SK-N-SH (cell line): ENCODE data around the gene TPP1. TPM values are rescaled to one million over a fixed set of nuclear protein-coding genes. Genes with fewer than 3 reads are reported as not detected.

Source experiments
- CTCF ChIA-PET: fragments of 300-600, 350-600 bp; formaldehyde crosslinking; extraction: SDS; loops from one replicate; lab custom pipeline; 2021; lab: Yijun Ruan, JAX
- POLR2A ChIA-PET: fragments of 350-600 bp; sonication (Branson Sonifier 250); formaldehyde crosslinking; extraction: SDS; loops from one replicate; lab custom pipeline; 2020; ENCODE audit warnings: antibody characterized with exemption, inconsistent platforms; lab: Yijun Ruan, JAX
- DNase-seq: peaks from one replicate; pipeline ENCODE4 v3.0.0; 2012
- H2AFZ ChIP-seq: fragments of 200-600 bp; sonication (generic); 2 replicates; pipeline ENCODE4 v1.8.1; 2016; ENCODE audit warnings: antibody characterized with exemption, mild to moderate bottlenecking, low read depth
- H3F3A ChIP-seq: fragments of 200-600 bp; sonication (generic); replicated peaks from 2 replicates; pipeline ENCODE3; 2016; ENCODE audit warnings: antibody characterized with exemption, mild to moderate bottlenecking; ENCODE audit not compliant: insufficient read depth
- H3K27ac ChIP-seq, 2 experiments: fragments of 200-500 bp in 1 of 2; fragments of 200-600 bp in 1 of 2; sonication (Bioruptor generic) in 1 of 2; sonication (generic), shearing (Covaris generic) in 1 of 2; 2 replicates each; pipeline versions ENCODE4 v1.5.1 to v1.6.1; 2014 to 2016; ENCODE audit warnings: low read depth in 2 of 2, inconsistent platforms in 1 of 2, low read length in 1 of 2, mild to moderate bottlenecking in 1 of 2, mixed read lengths in 1 of 2
- H3K27me3 ChIP-seq: fragments of 200-600 bp; sonication (generic), shearing (Covaris generic); 2 replicates; pipeline ENCODE4 v1.6.1; 2016; ENCODE audit warnings: mixed run types; ENCODE audit not compliant: insufficient read depth
- H3K36me3 ChIP-seq, 2 experiments: fragments of 200-500 bp in 1 of 2; fragments of 200-600 bp in 1 of 2; sonication (Bioruptor generic) in 1 of 2; sonication (generic) in 1 of 2; replicated peaks in 1 of 2; 2 replicates each; pipeline versions ENCODE3 to v1.5.1; 2014 to 2016; ENCODE audit warnings: low read length in 1 of 2, mild to moderate bottlenecking in 1 of 2; ENCODE audit not compliant: insufficient read depth in 2 of 2, control insufficient read depth in 1 of 2
- H3K4me1 ChIP-seq, 2 experiments: fragments of 200-500 bp in 1 of 2; fragments of 200-600 bp in 1 of 2; sonication (Bioruptor generic) in 1 of 2; sonication (generic), shearing (Covaris generic) in 1 of 2; 2 replicates each; pipeline versions ENCODE4 v1.5.1 to v1.6.1; 2014 to 2016; ENCODE audit warnings: low read depth in 1 of 2, low read length in 1 of 2, mixed run types in 1 of 2; ENCODE audit not compliant: insufficient read depth in 2 of 2, control insufficient read depth in 1 of 2
- H3K4me2 ChIP-seq: fragments of 200-600 bp; sonication (generic), shearing (Covaris generic); 2 replicates; pipeline ENCODE4 v1.6.1; 2017; ENCODE audit warnings: mixed run types
- H3K4me3 ChIP-seq, 2 experiments: fragments of 200-500 bp in 1 of 2; fragments of 200-600 bp in 1 of 2; sonication (Bioruptor generic) in 1 of 2; sonication (generic), shearing (Covaris generic) in 1 of 2; 2 replicates each; pipeline versions ENCODE4 v1.5.1 to v1.8.1; 2014 to 2016; ENCODE audit warnings: low read depth in 2 of 2, inconsistent platforms in 1 of 2, low read length in 1 of 2, mild to moderate bottlenecking in 1 of 2, mixed read lengths in 1 of 2, moderate library complexity in 1 of 2
- H3K79me2 ChIP-seq: fragments of 200-600 bp; sonication (generic); 2 replicates; pipeline ENCODE4 v1.8.1; 2017; ENCODE audit warnings: mild to moderate bottlenecking; ENCODE audit not compliant: insufficient read depth
- H3K9ac ChIP-seq: fragments of 200-600 bp; sonication (generic); 2 replicates; pipeline ENCODE4 v1.6.1; 2017; ENCODE audit warnings: mixed run types
- H3K9me2 ChIP-seq: fragments of 200-600 bp; sonication (generic); 2 replicates; pipeline ENCODE4 v1.6.1; 2017; ENCODE audit warnings: mixed run types
- H3K9me3 ChIP-seq: fragments of 200-600 bp; sonication (generic); 2 replicates; pipeline ENCODE4 v1.6.1; 2017; ENCODE audit warnings: mixed run types, mild to moderate bottlenecking, moderate library complexity
- H4K20me1 ChIP-seq: fragments of 200-600 bp; sonication (generic); 2 replicates; pipeline ENCODE4 v1.6.1; 2017; ENCODE audit warnings: mild to moderate bottlenecking, mixed run types; ENCODE audit not compliant: insufficient read depth
- CHD2 ChIP-seq: fragments of 150-350 bp; IDR thresholded peaks from 2 replicates; pipeline ENCODE4 v1.6.1; 2018; ENCODE audit warnings: low read length; ENCODE audit not compliant: partially characterized antibody
- FOXM1 ChIP-seq: IDR thresholded peaks from 2 replicates; pipeline ENCODE4 v1.4.0; 2012; ENCODE audit warnings: low read depth, mild to moderate bottlenecking
- GABPA ChIP-seq: IDR thresholded peaks from 2 replicates; pipeline ENCODE4 v1.4.0; 2012; ENCODE audit warnings: low read depth, mild to moderate bottlenecking
- GATA2 ChIP-seq: sonication (generic); formaldehyde crosslinking; IDR thresholded peaks from 2 replicates; pipeline ENCODE4 v1.5.0; 2020; ENCODE audit warnings: mild to moderate bottlenecking, missing genetic modification reagents
- NFIC ChIP-seq: IDR thresholded peaks from 2 replicates; pipeline ENCODE4 v1.4.0; 2012; ENCODE audit warnings: borderline replicate concordance
- POLR2AphosphoS5 ChIP-seq: IDR thresholded peaks from 2 replicates; pipeline ENCODE4 v1.6.1; 2012; ENCODE audit warnings: low read depth, low read length
- RAD21 ChIP-seq: IDR thresholded peaks from 2 replicates; pipeline ENCODE4 v1.6.1; 2012; ENCODE audit warnings: mild to moderate bottlenecking, low read length
- SIN3A ChIP-seq: IDR thresholded peaks from 2 replicates; pipeline ENCODE4 v1.6.1; 2012; ENCODE audit warnings: low read depth, mild to moderate bottlenecking, low read length, moderate library complexity, borderline replicate concordance
- SMC3 ChIP-seq: IDR thresholded peaks from 2 replicates; pipeline ENCODE4 v1.6.1; 2012; ENCODE audit warnings: low read depth, low read length, improper control_type of control experiment
- TAF1 ChIP-seq: IDR thresholded peaks from 2 replicates; pipeline ENCODE4 v1.6.1; 2012; ENCODE audit warnings: low read depth, mild to moderate bottlenecking, low read length, moderate library complexity, borderline replicate concordance
- TCF12 ChIP-seq: IDR thresholded peaks from 2 replicates; pipeline ENCODE4 v1.4.0; 2012
- TEAD4 ChIP-seq: IDR thresholded peaks from 2 replicates; pipeline ENCODE4 v1.4.0; 2012; ENCODE audit warnings: mild to moderate bottlenecking, borderline replicate concordance; ENCODE audit not compliant: insufficient read depth
- YY1 ChIP-seq: IDR thresholded peaks from 2 replicates; pipeline ENCODE4 v1.4.0; 2012; ENCODE audit warnings: low read depth, mild to moderate bottlenecking
- WGBS: methylation state at CpG from one replicate; pipeline ENCODE4 v1.1.6; 2017; ENCODE audit warnings: low lambda C conversion rate; 5-methylcytosine and 5-hydroxymethylcytosine counted together
- polyA plus RNA-seq, 3 experiments: library from polyadenylated mRNA; depleted of rRNA; stranded (reverse); fragments of >200 nt; gene quantifications; 2 replicates each; pipeline ENCODE4 v1.2.3, GENCODE V29; 2012
- TF ChIP-seq, protein P1 (sequence below): fragments of 200-600 bp; sonication (generic); IDR thresholded peaks from 2 replicates; pipeline ENCODE4 v1.6.1; 2017; ENCODE audit warnings: antibody characterized with exemption, mild to moderate bottlenecking, moderate library complexity

TPP1 gene
- polyA plus RNA-seq, 1 of the 3 experiments (the other 2 are of a cell fraction) = 105 TPM

- H3K4me1 ChIP-seq = peaks cover 0 to 20% of the 10 kb centered on the region in 2 experiments; a peak in 1 of 4 replicates
- CTCF ChIA-PET = interaction anchor here (0.8 to 1.9 kb wide), 7 partner anchors 9 to 107 kb away, joined by 3 to 7 read pairs (median 3); partner anchors contain the start of gene MRPL17
- H4K20me1 ChIP-seq = no peaks in the 10 kb centered on the region
- no peak overlapping the region for H3K9ac ChIP-seq
- DNase-seq = no peak
- H2AFZ ChIP-seq = no peak overlapping the region
- no peak overlapping the region for H3K4me2 ChIP-seq
- no peak overlapping the region for H3K4me3 ChIP-seq
- TF ChIP-seq GABPA (no peak), NFIC (no peak), RAD21 (0 out of 2 replicates have a peak, but pooled peaks have one; percentile 5), YY1 (no peak)
- TF ChIP-seq, protein P1, sequence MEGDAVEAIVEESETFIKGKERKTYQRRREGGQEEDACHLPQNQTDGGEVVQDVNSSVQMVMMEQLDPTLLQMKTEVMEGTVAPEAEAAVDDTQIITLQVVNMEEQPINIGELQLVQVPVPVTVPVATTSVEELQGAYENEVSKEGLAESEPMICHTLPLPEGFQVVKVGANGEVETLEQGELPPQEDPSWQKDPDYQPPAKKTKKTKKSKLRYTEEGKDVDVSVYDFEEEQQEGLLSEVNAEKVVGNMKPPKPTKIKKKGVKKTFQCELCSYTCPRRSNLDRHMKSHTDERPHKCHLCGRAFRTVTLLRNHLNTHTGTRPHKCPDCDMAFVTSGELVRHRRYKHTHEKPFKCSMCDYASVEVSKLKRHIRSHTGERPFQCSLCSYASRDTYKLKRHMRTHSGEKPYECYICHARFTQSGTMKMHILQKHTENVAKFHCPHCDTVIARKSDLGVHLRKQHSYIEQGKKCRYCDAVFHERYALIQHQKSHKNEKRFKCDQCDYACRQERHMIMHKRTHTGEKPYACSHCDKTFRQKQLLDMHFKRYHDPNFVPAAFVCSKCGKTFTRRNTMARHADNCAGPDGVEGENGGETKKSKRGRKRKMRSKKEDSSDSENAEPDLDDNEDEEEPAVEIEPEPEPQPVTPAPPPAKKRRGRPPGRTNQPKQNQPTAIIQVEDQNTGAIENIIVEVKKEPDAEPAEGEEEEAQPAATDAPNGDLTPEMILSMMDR = no peak
- TF ChIP-seq, all 33 proteins: peak for 1
- POLR2A ChIA-PET = interaction anchor here (0.6 kb wide), 1 partner anchor 111 kb away, joined by 3 read pairs; no protein-coding TSS in a partner anchor
- H3K27ac ChIP-seq = no peak overlapping the region; a peak in 1 of 4 replicates
- WGBS = 53% methylated on average over 4 of the region's 4 CpGs
- H3F3A ChIP-seq = no peaks in the 10 kb centered on the region
- no peaks in the 10 kb centered on the region for H3K9me2 ChIP-seq
- H3K79me2 ChIP-seq = no peaks in the 10 kb centered on the region
- H3K27me3 ChIP-seq = no peaks in the 10 kb centered on the region
- H3K9me3 ChIP-seq = no peaks in the 10 kb centered on the region
- no peaks in the 10 kb centered on the region for H3K36me3 ChIP-seq
These were observed 19.2 kb upstream of the TPP1 start for GRCh38 chr11:6638429-6638828.

- H3F3A ChIP-seq = no peaks in the 10 kb centered on the region
- ChIA-PET CTCF (interaction anchor here (1.9 kb wide), 1 partner anchor 10 kb away, joined by 6 read pairs; no protein-coding TSS in a partner anchor), POLR2A (no interaction called here)
- no peak overlapping the region for H3K4me2 ChIP-seq
- H3K79me2 ChIP-seq = no peaks in the 10 kb centered on the region
- TF ChIP-seq CHD2 = no peak
- no peak for TF ChIP-seq FOXM1
- no peak for TF ChIP-seq SMC3
- TF ChIP-seq GABPA = no peak
- TF ChIP-seq POLR2AphosphoS5 = no peak
- no peak for TF ChIP-seq GATA2 (CRISPR knock-in tag)
- TF ChIP-seq TEAD4 = no peak
- TF ChIP-seq SIN3A = no peak
- no peak for TF ChIP-seq TCF12
- no peak for TF ChIP-seq TAF1
- H3K9me2 ChIP-seq = no peaks in the 10 kb centered on the region
- H3K27me3 ChIP-seq = no peaks in the 10 kb centered on the region
- H2AFZ ChIP-seq = no peak overlapping the region
- 38% methylated on average over 3 of the region's 3 CpGs for WGBS
- H3K9me3 ChIP-seq = no peaks in the 10 kb centered on the region
- no peaks in the 10 kb centered on the region for H4K20me1 ChIP-seq
- peaks cover 0 to 20% of the 10 kb centered on the region in 2 experiments; a peak in 1 of 4 replicates for H3K4me1 ChIP-seq
- DNase-seq = no peak
- no peak overlapping the region for H3K4me3 ChIP-seq
- no peak overlapping the region; a peak in 1 of 4 replicates for H3K27ac ChIP-seq
- H3K36me3 ChIP-seq = peaks cover 0 to 3% of the 10 kb centered on the region in 2 experiments
- no peak overlapping the region for H3K9ac ChIP-seq
These were observed 18.6 kb upstream of the TPP1 start for GRCh38 chr11:6637871-6638270.
